ENCODE results near the gene FAF1.

The FAF1 gene

DNA sequence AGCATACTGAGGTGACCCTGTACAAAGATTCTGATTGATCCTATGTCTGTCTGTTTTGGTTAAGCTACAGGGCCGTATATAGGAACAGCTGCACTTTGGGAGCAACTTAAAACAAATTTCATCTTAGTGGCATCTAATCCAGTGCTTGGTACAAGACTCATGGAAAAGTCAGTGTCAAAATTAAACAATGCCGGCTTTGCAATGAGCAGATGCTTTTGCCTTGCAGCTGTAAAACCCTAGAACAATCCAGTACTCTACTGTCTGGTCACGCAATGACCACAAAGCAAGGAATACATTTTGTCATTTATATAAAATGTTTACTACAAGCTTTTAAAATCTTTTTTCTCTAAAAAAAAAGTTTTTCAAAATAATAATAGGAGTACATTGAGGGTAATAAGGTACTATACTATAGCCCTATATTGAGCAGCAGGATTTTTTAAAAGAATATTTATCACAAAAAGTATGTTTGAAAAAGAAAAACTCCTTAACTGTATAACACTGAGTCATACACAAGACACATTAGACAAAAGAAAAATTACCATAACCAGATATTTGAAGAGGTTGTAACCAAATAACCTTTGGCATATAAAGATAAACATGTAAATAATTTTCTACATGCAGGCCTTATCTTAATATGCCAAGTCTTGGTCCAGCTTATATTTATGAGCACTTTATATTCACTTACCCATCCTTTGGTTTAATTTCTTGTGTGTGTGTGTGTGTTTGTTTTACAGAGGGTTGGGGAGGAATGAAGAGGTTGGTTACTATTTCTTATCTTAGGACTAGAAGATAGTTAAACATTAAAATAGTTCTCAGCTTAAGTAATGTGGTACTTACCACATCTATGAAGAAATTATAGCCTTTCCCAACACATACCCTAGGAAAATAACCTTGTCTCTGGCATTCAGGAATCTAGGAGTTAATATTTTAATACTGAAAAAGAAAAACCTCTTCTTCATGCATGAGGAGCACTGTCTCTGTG lies 262.3 kb downstream of the FAF1 start:
- TF ChIP-seq, protein P1, sequence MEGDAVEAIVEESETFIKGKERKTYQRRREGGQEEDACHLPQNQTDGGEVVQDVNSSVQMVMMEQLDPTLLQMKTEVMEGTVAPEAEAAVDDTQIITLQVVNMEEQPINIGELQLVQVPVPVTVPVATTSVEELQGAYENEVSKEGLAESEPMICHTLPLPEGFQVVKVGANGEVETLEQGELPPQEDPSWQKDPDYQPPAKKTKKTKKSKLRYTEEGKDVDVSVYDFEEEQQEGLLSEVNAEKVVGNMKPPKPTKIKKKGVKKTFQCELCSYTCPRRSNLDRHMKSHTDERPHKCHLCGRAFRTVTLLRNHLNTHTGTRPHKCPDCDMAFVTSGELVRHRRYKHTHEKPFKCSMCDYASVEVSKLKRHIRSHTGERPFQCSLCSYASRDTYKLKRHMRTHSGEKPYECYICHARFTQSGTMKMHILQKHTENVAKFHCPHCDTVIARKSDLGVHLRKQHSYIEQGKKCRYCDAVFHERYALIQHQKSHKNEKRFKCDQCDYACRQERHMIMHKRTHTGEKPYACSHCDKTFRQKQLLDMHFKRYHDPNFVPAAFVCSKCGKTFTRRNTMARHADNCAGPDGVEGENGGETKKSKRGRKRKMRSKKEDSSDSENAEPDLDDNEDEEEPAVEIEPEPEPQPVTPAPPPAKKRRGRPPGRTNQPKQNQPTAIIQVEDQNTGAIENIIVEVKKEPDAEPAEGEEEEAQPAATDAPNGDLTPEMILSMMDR (IDR thresholded peaks at IDR 0.05; ENCODE audit: control insufficient read depth, extremely low read depth, insufficient read depth): no peak
- no peak overlapping the region for H3K4me3 ChIP-seq (ENCODE audit: low read depth, low read length)
- DNase-seq (ENCODE audit: low read depth): no peak

DNA sequence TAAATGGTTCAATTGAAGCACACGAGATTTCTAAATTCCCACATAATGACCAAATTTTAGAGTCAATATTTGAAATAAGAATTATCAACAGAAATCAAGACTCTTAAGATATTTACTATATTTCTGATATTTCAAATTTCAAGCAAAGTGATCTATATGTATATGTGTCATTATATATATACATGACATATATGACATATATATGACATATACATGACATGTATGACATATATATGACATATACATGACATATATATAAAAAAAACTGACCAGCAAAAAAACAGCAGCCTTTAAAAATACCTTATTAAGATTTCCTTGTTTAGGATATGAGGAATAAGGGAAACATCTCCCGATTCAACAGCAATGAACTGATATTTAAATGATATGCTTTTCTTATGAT lies 266.2 kb downstream of the FAF1 start:
- TF ChIP-seq, protein P1 (IDR thresholded peaks at IDR 0.05; ENCODE audit: control insufficient read depth, extremely low read depth, insufficient read depth): no peak
- DNase-seq (ENCODE audit: low read depth): no peak
- no peak overlapping the region for H3K4me3 ChIP-seq (ENCODE audit: low read depth, low read length)

- TF ChIP-seq, protein P1 (IDR thresholded peaks at IDR 0.05; ENCODE audit: control insufficient read depth, extremely low read depth, insufficient read depth): no peak
- H3K4me3 ChIP-seq (ENCODE audit: low read depth, low read length): no peak overlapping the region
- DNase-seq (ENCODE audit: low read depth): no peak
Observed at GRCh38 chr1:50684185-50684584, 275.9 kb downstream of the FAF1 start.

GRCh38 chr1:50681931-50682330 lies 278.1 kb downstream of the FAF1 start:
- TF ChIP-seq, protein P1 (IDR thresholded peaks at IDR 0.05; ENCODE audit: control insufficient read depth, extremely low read depth, insufficient read depth): no peak
- no peak for DNase-seq (ENCODE audit: low read depth)

DNA sequence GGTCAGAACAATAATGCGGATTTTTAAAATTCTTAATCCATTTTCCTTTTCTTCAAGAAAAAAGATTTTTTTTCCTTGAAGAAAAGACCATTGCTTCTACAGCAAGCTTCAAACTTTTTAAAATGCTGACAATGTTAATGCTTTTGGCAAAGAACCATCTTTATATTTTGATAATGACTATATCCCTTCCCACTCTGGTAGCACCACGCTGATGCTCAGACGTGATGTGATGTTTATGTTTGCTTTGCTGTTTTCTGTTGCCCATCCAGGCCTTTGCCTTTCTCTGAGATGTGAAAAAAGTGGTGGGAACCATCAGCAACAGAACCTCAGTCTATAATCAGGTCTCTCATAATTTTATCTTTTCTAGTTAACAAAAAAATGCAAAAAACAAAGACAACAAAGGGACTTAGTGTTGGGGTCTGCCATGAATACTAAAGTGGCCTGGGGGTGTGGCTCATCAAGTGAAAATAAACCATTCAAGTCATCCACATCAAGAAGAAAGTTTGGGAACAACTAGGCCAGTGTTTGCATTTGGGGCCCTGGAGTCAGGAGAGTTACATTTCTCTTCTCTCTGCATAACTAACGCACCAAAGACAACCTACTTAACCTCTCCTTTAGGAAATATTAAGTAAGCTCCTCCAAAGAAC lies 292.2 kb downstream of the FAF1 start:
- TF ChIP-seq, protein P1 (IDR thresholded peaks at IDR 0.05; ENCODE audit: control insufficient read depth, extremely low read depth, insufficient read depth): no peak
- no peak for DNase-seq (ENCODE audit: low read depth)
- no peak overlapping the region for H3K4me3 ChIP-seq (ENCODE audit: low read depth, low read length)

More at GRCh38 chr1:50681931-50682330, 278.1 kb downstream of the FAF1 start:
- H3K4me3 ChIP-seq (ENCODE audit: low read depth, low read length): no peak overlapping the region

DNA sequence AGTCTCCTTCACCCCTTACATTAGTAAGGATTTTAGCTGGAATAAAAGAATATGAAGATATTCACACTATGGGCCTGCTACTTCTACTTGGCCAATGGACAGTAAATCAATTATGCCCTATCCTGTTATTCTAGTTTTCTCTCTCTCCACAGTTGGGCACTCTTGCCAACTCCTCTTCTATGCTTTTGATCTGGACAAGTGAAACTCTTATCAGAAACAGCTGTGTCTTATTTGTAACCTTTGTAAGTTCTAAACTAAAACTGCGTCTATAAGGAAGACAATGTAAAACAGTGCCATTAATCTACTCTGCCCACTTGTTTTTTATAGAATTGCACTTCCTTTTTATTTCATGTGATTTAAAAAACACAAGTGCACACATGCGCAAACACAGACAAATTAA lies 292.8 kb downstream of the FAF1 start:
- TF ChIP-seq, protein P1 (IDR thresholded peaks at IDR 0.05; ENCODE audit: control insufficient read depth, extremely low read depth, insufficient read depth): no peak
- no peak overlapping the region for H3K4me3 ChIP-seq (ENCODE audit: low read depth, low read length)
- peak; percentile 72 for DNase-seq (ENCODE audit: low read depth)
